HCT116 (cell line): Measurements from ENCODE around the gene NFATC2IP. TPM values are rescaled to one million over a fixed set of nuclear protein-coding genes. Genes with fewer than 3 reads are reported as not detected.

Experiments used
- ATAC-seq: fragments of 200-7000 bp; cut with Tn5 transposase; 2 replicates; pipeline ENCODE4 v1.9.1; 2020; ENCODE audit warnings: mild to moderate bottlenecking, moderate library complexity
- BruUV-seq: library from RNA; stranded (reverse); fragments of 400-500 nt; replicated peaks from 2 replicates; lab custom pipeline; 2021; lab: Mats Ljungman, UMichigan
- CTCF ChIA-PET: fragments of 300-600 bp; sonication (Branson Sonifier 250); formaldehyde crosslinking; loops from one replicate; lab custom pipeline; 2021; ENCODE audit warnings: antibody characterized with exemption; lab: Charles Lee
- POLR2A ChIA-PET: fragments of 300-600, 350-600 bp; sonication (Branson Sonifier 250); formaldehyde crosslinking; loops from one replicate; lab custom pipeline; 2021; ENCODE audit warnings: antibody characterized with exemption; lab: Charles Lee
- RAD21 ChIA-PET, 2 experiments: fragments of 300-600 bp; sonication (Branson Sonifier 250); formaldehyde crosslinking; loops; one replicate each; lab custom pipeline; 2023; ENCODE audit warnings: low total read pairs in 2 of 2; ENCODE audit not compliant: uncharacterized antibody in 2 of 2, unreplicated experiment in 2 of 2, low non-redundant PET in 1 of 2; lab: Charles Lee
- DNase-seq: peaks from one replicate; pipeline ENCODE4 v3.0.0-alpha.2; 2010; ENCODE audit warnings: low read depth, low spot score
- H2AFZ ChIP-seq: fragments of 200-600 bp; shearing (Covaris generic), sonication (generic); 2 replicates; pipeline ENCODE4 v1.6.1; 2017; ENCODE audit warnings: low read depth, mixed run types, mixed read lengths, antibody characterized with exemption, low read length; ENCODE audit not compliant: poor library complexity, severe bottlenecking
- H3K27ac ChIP-seq: 2 replicates; pipeline ENCODE4 v1.5.1; 2012; ENCODE audit warnings: low read depth, low read length
- H3K27me3 ChIP-seq: fragments of 200-600 bp; sonication (generic); 2 replicates; pipeline ENCODE4 v1.6.1; 2016; ENCODE audit warnings: mixed run types, low read length, mixed read lengths; ENCODE audit not compliant: insufficient read depth
- H3K36me3 ChIP-seq, 2 experiments: fragments of 200-500 bp in 1 of 2; fragments of 200-600 bp in 1 of 2; sonication (Bioruptor generic) in 1 of 2; sonication (generic) in 1 of 2; 2 replicates each; pipeline versions ENCODE4 v1.5.1 to v1.6.1; 2014 to 2016; ENCODE audit warnings: low read length in 2 of 2, inconsistent platforms in 1 of 2, mixed read lengths in 1 of 2, mixed run types in 1 of 2; ENCODE audit not compliant: insufficient read depth in 2 of 2, control insufficient read depth in 1 of 2
- H3K4me1 ChIP-seq, 2 experiments: fragments of 200-600 bp in 1 of 2; sonication (generic) in 1 of 2; 2 replicates each; pipeline versions ENCODE4 v1.5.1 to v1.6.1; 2012 to 2017; ENCODE audit warnings: low read length in 2 of 2, inconsistent platforms in 1 of 2, mild to moderate bottlenecking in 1 of 2, mixed read lengths in 1 of 2, mixed run types in 1 of 2, moderate library complexity in 1 of 2; ENCODE audit not compliant: insufficient read depth in 2 of 2, control insufficient read depth in 1 of 2
- H3K4me2 ChIP-seq: fragments of 200-600 bp; sonication (generic); 2 replicates; pipeline ENCODE4 v1.6.1; 2017; ENCODE audit warnings: mixed run types, low read length, mixed read lengths
- H3K4me3 ChIP-seq, 2 experiments: fragments of 200-600 bp in 1 of 2; sonication (generic) in 1 of 2; replicated peaks in 1 of 2; 2 replicates each; pipeline ENCODE4 v1.5.1; 2011 to 2016; ENCODE audit warnings: low read length in 2 of 2, control low read depth in 1 of 2, low read depth in 1 of 2, mild to moderate bottlenecking in 1 of 2, mixed read lengths in 1 of 2, mixed run types in 1 of 2
- H3K79me2 ChIP-seq: fragments of 200-600 bp; sonication (generic); 2 replicates; pipeline ENCODE4 v1.6.1; 2017; ENCODE audit warnings: mild to moderate bottlenecking, mixed run types, low read length, moderate library complexity, mixed read lengths; ENCODE audit not compliant: insufficient read depth
- H3K9ac ChIP-seq: fragments of 200-600 bp; sonication (generic); 2 replicates; pipeline ENCODE4 v1.6.1; 2016; ENCODE audit warnings: low read length, mixed read lengths
- H3K9me2 ChIP-seq: fragments of 200-600 bp; sonication (generic), shearing (Covaris generic); 2 replicates; pipeline ENCODE4 v1.6.1; 2017; ENCODE audit warnings: mixed run types, mild to moderate bottlenecking, moderate library complexity; ENCODE audit not compliant: insufficient read depth
- H3K9me3 ChIP-seq, 2 experiments: fragments of 200-500 bp in 1 of 2; fragments of 200-600 bp in 1 of 2; sonication (Bioruptor generic) in 1 of 2; sonication (generic) in 1 of 2; 2 replicates each; pipeline ENCODE4 v1.6.1; 2014 to 2017; ENCODE audit warnings: low read length in 2 of 2, mixed read lengths in 2 of 2, inconsistent platforms in 1 of 2, low read depth in 1 of 2, mild to moderate bottlenecking in 1 of 2, mixed run types in 1 of 2, moderate library complexity in 1 of 2; ENCODE audit not compliant: control insufficient read depth in 1 of 2, insufficient read depth in 1 of 2
- H4K20me1 ChIP-seq: fragments of 200-600 bp; sonication (generic), shearing (Covaris generic); 2 replicates; pipeline ENCODE4 v1.6.1; 2017; ENCODE audit warnings: mixed run types, mild to moderate bottlenecking, moderate library complexity; ENCODE audit not compliant: insufficient read depth
- CBX3 ChIP-seq: IDR thresholded peaks from 2 replicates; pipeline ENCODE4 v1.6.1; 2012; ENCODE audit warnings: low read depth
- EGR1 ChIP-seq: IDR thresholded peaks from 2 replicates; pipeline ENCODE4 v1.6.1; 2012; ENCODE audit warnings: low read depth
- EZH2 ChIP-seq: fragments of 200-600 bp; sonication (generic); IDR thresholded peaks from 2 replicates; pipeline ENCODE4 v1.6.1; 2017; ENCODE audit warnings: antibody characterized with exemption, mixed run types
- EZH2phosphoT487 ChIP-seq: fragments of 200-600 bp; IDR thresholded peaks from 2 replicates; pipeline ENCODE4 v1.6.1; 2018; ENCODE audit warnings: antibody characterized with exemption, borderline replicate concordance
- JUND ChIP-seq: IDR thresholded peaks from 2 replicates; pipeline ENCODE4 v1.6.1; 2012
- POLR2A ChIP-seq: IDR thresholded peaks from 2 replicates; pipeline ENCODE4 v1.7.0; 2011; ENCODE audit warnings: borderline replicate concordance; ENCODE audit not compliant: insufficient read depth, insufficient read length; ENCODE audit errors: extremely low read depth
- RAD21 ChIP-seq: IDR thresholded peaks from 2 replicates; pipeline ENCODE4 v1.6.1; 2012; ENCODE audit warnings: low read depth, mild to moderate bottlenecking
- SIN3A ChIP-seq: IDR thresholded peaks from 2 replicates; pipeline ENCODE4 v1.6.1; 2012; ENCODE audit warnings: low read depth
- SP1 ChIP-seq: IDR thresholded peaks from 2 replicates; pipeline ENCODE4 v1.6.1; 2012; ENCODE audit warnings: low read depth
- ZFX ChIP-seq: fragments of 450-650 bp; IDR thresholded peaks from 2 replicates; pipeline ENCODE4 v1.6.1; 2017
- intact Hi-C: fragments of 100-400 bp; cut with micrococcal nuclease; formaldehyde crosslinking; loops from 2 replicates; pipeline ENCODE4 v1.10.0; 2022
- total RNA-seq: library from RNA; stranded (reverse); gene quantifications from one replicate; pipeline ENCODE4 v1.2.1, GENCODE V29; 2021; ENCODE audit not compliant: unreplicated experiment
- TF ChIP-seq, protein P1 (sequence below): IDR thresholded peaks from 2 replicates; pipeline ENCODE4 v1.6.1; 2011; ENCODE audit warnings: mild to moderate bottlenecking, low read length, moderate library complexity; ENCODE audit not compliant: insufficient replicate concordance; ENCODE audit errors: extremely low read depth
- TF ChIP-seq, protein P2 (sequence below): IDR thresholded peaks from 2 replicates; pipeline ENCODE4 v1.6.1; 2012

The NFATC2IP gene
- total RNA-seq, 1 experiment from 2014 or later: 41.4 TPM

DNA sequence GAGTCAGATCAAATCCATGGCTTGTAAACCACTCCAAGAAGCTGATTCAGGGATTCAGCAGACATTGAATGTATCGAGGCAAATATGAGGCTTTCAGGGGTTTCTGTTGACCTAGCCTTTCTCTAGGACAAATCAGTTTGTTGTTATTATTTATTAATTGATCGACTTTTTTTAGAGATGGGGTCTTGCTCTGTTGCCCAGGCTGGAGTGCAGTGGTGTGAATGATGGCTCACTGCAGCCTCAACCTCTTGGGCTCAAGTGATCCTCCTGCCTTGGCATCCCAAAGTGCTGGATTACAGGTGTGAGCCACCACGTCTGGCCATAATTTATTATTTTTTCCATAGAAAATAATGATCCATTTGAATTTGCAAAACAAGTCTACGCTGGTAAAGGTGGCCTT, 61.1 kb downstream of the NFATC2IP start:
- ATAC-seq: no peak
- Histone ChIP-seq H3K4me2 (no peak overlapping the region), H3K27me3 (no peaks in the 10 kb centered on the region), H3K4me3 (no peak overlapping the region), H4K20me1 (no peaks in the 10 kb centered on the region), H3K9me3 (no peaks in the 10 kb centered on the region), H3K27ac (no peak overlapping the region), H3K79me2 (no peaks in the 10 kb centered on the region), H3K9me2 (no peaks in the 10 kb centered on the region), H3K9ac (no peak overlapping the region), H3K4me1 (peaks cover 0 to 5% of the 10 kb centered on the region in 2 experiments; a peak in 2 of 4 replicates), H3K36me3 (no peaks in the 10 kb centered on the region), H2AFZ (no peak overlapping the region)
- DNase-seq: no peak
- ChIA-PET RAD21 (no interaction called here), POLR2A (no interaction called here), CTCF (interaction anchor here (1.0 kb wide), 1 partner anchor 9 kb away, joined by 3 read pairs; no protein-coding TSS in a partner anchor)
- no TSS peak for BruUV-seq
- TF ChIP-seq SP1 (no peak), EZH2 (no peak), CBX3 (no peak), JUND (no peak), SIN3A (no peak), ZFX (no peak), RAD21 (no peak), EZH2phosphoT487 (no peak), POLR2A (no peak), EGR1 (no peak)
- TF ChIP-seq, protein P1, sequence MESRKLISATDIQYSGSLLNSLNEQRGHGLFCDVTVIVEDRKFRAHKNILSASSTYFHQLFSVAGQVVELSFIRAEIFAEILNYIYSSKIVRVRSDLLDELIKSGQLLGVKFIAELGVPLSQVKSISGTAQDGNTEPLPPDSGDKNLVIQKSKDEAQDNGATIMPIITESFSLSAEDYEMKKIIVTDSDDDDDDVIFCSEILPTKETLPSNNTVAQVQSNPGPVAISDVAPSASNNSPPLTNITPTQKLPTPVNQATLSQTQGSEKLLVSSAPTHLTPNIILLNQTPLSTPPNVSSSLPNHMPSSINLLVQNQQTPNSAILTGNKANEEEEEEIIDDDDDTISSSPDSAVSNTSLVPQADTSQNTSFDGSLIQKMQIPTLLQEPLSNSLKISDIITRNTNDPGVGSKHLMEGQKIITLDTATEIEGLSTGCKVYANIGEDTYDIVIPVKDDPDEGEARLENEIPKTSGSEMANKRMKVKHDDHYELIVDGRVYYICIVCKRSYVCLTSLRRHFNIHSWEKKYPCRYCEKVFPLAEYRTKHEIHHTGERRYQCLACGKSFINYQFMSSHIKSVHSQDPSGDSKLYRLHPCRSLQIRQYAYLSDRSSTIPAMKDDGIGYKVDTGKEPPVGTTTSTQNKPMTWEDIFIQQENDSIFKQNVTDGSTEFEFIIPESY: no peak
- TF ChIP-seq, protein P2, sequence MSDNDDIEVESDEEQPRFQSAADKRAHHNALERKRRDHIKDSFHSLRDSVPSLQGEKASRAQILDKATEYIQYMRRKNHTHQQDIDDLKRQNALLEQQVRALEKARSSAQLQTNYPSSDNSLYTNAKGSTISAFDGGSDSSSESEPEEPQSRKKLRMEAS: no peak
- intact Hi-C loops: no loop called here
